ENCODE data around the gene MOV10. TPM values are rescaled to one million over a fixed set of nuclear protein-coding genes. Genes with fewer than 3 reads are reported as not detected.
A peak's percentile ranks its signal among the peaks of the same experiment; 100 is the strongest.

The MOV10 gene
- total and polyA plus RNA-seq, 9 of the 15 experiments (the other 6 are each of a cell fraction or from before 2014, with no cell fraction given), result 16.7 to 105 (median 49.5) TPM

DNA sequence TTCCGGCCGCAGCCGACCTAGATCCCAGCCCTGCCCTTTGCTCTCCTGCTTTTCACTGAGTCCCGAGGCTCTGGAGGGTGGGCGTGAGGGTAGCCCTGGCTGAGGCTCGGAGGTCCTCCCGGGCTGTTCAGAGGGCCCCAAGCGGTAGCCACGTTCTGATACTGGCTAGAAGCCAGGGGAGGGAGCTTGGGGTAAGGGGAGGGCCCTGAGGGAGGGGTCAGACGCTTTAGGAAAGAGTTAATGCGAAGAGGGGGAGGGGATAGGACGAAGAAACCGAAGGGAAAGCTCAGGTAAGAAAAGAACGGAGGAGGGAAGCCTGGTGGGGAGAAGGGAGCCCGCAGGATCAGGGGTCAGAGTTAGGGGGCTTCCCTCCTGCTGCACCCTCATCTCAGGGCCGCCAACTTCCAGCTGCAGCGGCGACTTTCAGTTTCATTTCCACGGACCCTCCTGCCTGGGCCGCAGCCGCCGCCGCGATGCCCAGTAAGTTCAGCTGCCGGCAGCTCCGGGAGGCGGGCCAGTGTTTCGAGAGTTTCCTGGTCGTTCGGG is at the start of gene MOV10 (continued):
- TF ChIP-seq MGA (IDR thresholded peaks at IDR 0.05), result 0 out of 2 replicates have a peak, but pooled peaks have one; percentile 39
- no peak for TF ChIP-seq ZNF398 (CRISPR knock-in tag; IDR thresholded peaks at IDR 0.05)
- no peak for TF ChIP-seq SIRT6 (IDR thresholded peaks at IDR 0.05; ENCODE audit: low read depth, low read length)
- no peak for TF ChIP-seq TCF15 (CRISPR knock-in tag; IDR thresholded peaks at IDR 0.05)
- TF ChIP-seq ZNF436 (CRISPR knock-in tag; IDR thresholded peaks at IDR 0.05), result 0 out of 2 replicates have a peak, but pooled peaks have one; percentile 55
- peak; percentile 6; the same call in 1 of the 2 replicates for TF ChIP-seq THAP12 (CRISPR knock-in tag; IDR thresholded peaks at IDR 0.05)
- TF ChIP-seq, protein P1, sequence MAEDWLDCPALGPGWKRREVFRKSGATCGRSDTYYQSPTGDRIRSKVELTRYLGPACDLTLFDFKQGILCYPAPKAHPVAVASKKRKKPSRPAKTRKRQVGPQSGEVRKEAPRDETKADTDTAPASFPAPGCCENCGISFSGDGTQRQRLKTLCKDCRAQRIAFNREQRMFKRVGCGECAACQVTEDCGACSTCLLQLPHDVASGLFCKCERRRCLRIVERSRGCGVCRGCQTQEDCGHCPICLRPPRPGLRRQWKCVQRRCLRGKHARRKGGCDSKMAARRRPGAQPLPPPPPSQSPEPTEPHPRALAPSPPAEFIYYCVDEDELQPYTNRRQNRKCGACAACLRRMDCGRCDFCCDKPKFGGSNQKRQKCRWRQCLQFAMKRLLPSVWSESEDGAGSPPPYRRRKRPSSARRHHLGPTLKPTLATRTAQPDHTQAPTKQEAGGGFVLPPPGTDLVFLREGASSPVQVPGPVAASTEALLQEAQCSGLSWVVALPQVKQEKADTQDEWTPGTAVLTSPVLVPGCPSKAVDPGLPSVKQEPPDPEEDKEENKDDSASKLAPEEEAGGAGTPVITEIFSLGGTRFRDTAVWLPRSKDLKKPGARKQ (CRISPR knock-in tag; IDR thresholded peaks at IDR 0.05), result no peak
- peak; percentile 85 for TF ChIP-seq ELF4 (CRISPR knock-in tag; IDR thresholded peaks at IDR 0.05)
